Measurements from ENCODE around the gene TMEM263. TPM values are rescaled to one million over a fixed set of nuclear protein-coding genes. Genes with fewer than 3 reads are reported as not detected.

The TMEM263 gene
- total and polyA plus RNA-seq, 8 donors: 42.7 to 94.8 (median 80.2) TPM

- intact Hi-C loops (cut with DNase I): no loop called here
- no peak for TF ChIP-seq CTCF (IDR thresholded peaks at IDR 0.05)
- Histone ChIP-seq H3K4me1 (peaks cover 3 to 11% of the 10 kb centered on the region in 2 donors), H3K4me3 (no peak overlapping the region), H3K36me3 (peaks cover 0 to 22% of the 10 kb centered on the region in 2 donors), H3K9me3 (no peaks in the 10 kb centered on the region), H3K27me3 (no peaks in the 10 kb centered on the region), H3K27ac (no peak overlapping the region)
- ATAC-seq (no peak), DNase-seq (no peak)
These were observed 19.4 kb downstream of the TMEM263 start for GRCh38 chr12:106975098-106975497.

GRCh38 chr12:106975993-106976658 is 20.4 kb downstream of the TMEM263 start:
- Histone ChIP-seq H3K9me3 (no peaks in the 10 kb centered on the region), H3K27ac (no peak overlapping the region), H3K4me3 (no peak overlapping the region), H3K36me3 (peaks cover 0 to 12% of the 10 kb centered on the region in 2 donors), H3K4me1 (peaks cover 3 to 11% of the 10 kb centered on the region in 2 donors), H3K27me3 (no peaks in the 10 kb centered on the region)
- DNase-seq (no peak), ATAC-seq (peak; percentile 55)
- no peak for TF ChIP-seq CTCF (IDR thresholded peaks at IDR 0.05)
- intact Hi-C loops (cut with DNase I): no loop called here

- ATAC-seq (no peak), DNase-seq (no peak)
- no peak overlapping the region for H3K4me3 ChIP-seq
- peaks cover 0 to 7% of the 10 kb centered on the region in 2 donors for H3K36me3 ChIP-seq
- TF ChIP-seq CTCF (IDR thresholded peaks at IDR 0.05): no peak
- H3K27me3 ChIP-seq: no peaks in the 10 kb centered on the region
- intact Hi-C loops (cut with DNase I): no loop called here
- H3K9me3 ChIP-seq: no peaks in the 10 kb centered on the region
- no peak overlapping the region for H3K27ac ChIP-seq
- peaks cover 3 to 11% of the 10 kb centered on the region in 2 donors for H3K4me1 ChIP-seq
These were observed 21.0 kb downstream of the TMEM263 start for GRCh38 chr12:106976668-106977067.

- peak overlapping the region in 1 of 2 donors; percentile 30 for H3K27ac ChIP-seq
- no peaks in the 10 kb centered on the region for H3K9me3 ChIP-seq
These were observed 22.5 kb downstream of the TMEM263 start for GRCh38 chr12:106978035-106978800.

More at GRCh38 chr12:106978035-106978800, 22.5 kb downstream of the TMEM263 start:
- intact Hi-C loops (cut with DNase I): no loop called here
- H3K36me3 ChIP-seq: no peaks in the 10 kb centered on the region
- no peak for TF ChIP-seq CTCF (IDR thresholded peaks at IDR 0.05)
- DNase-seq (peak in 2 of 4 donors; percentile 50 to 54), ATAC-seq (peak; percentile 27)
- no peak overlapping the region for H3K4me3 ChIP-seq
- H3K27me3 ChIP-seq: no peaks in the 10 kb centered on the region
- peaks cover 3 to 11% of the 10 kb centered on the region in 2 donors for H3K4me1 ChIP-seq

Measured in left lung (tissue), 10 donors.